ENCODE measurements around the gene MYO7B.

Gene MYO7B

GRCh38 chr2:127611076-127611925 lies 75.8 kb downstream of the MYO7B start:
- DNase-seq: no peak

- no peak for DNase-seq
These were observed 76.8 kb downstream of the MYO7B start for GRCh38 chr2:127612111-127612822.

- no peak for DNase-seq
These were observed 78.8 kb downstream of the MYO7B start for GRCh38 chr2:127614246-127614645.

DNA sequence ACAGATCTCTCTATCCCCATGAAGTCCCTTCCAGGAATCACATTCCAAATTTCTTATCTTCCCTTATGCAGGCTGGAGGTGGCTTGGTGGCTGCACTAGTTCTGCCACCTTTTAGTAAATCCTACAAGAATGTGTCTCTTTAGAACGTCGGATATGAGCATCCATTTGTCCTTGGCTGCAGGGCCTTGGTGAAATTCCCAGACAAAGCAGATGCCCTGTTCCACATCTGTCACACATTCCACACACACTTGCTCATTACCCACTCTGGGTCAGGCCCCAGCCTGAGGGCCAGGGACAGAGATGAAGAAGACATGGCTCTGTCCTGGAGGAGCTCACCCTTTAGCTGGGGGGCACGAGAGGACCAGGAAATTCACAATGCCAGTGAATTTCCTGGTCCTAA lies 79.2 kb downstream of the MYO7B start:
- DNase-seq: no peak

GRCh38 chr2:127615511-127616166 lies 80.2 kb downstream of the MYO7B start:
- DNase-seq: no peak

DNA sequence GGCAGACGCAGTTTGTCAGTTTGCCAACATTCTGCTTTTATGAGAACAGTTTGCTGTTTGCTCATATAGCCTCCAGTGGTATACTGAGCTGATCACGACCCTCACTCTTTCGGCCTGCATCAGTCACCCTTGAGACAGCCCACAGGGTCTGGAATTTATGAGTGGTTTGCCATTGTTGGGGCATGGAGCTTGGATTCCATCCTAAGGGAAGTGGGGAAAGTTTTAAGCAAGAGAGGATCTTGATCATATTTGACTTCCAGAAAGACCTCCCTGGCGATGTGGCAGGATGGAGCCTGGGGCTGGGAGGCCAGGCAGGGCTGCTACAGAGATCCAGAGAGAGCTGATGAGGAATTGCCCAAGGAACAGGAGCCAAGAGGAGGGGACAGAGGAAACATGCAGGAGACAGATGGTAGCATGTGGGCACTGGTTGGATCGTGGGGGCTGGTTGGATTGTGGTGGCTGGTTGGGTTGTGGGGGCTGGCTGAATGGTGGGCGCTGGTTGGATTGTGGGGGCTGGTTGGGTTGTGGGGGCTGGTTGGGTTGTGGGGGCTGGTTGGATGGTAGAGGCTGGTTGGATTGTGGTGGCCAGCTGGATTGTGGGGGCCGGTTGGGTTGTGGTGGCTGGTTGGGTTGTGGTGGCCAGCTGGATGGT lies 83.2 kb downstream of the MYO7B start:
- no peak for DNase-seq

- no peak for DNase-seq
These were observed 83.7 kb downstream of the MYO7B start for GRCh38 chr2:127619203-127619590.

- no peak for DNase-seq
These were observed 84.6 kb downstream of the MYO7B start for GRCh38 chr2:127619877-127620705.

DNA sequence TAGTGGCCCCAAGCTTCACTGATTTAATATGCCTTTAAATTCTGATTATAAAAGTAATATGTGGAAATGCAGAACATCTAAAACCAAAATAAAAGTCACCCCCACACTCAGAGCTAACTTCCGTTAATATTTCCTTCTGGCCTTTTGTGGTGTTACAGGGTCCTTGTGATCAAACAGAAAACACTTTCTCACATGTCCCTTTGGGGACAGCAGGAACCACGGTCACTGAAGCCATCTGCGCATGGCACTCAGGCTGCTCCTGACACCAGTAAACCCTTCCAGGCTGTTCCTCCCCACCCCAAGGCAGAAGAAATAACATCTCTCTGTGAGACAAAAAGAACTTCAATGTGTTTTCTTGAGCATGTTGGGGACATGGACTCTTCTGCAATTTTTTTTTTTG lies 85.4 kb downstream of the MYO7B start:
- no peak for DNase-seq

- DNase-seq: no peak
These were observed 86.5 kb downstream of the MYO7B start for GRCh38 chr2:127621981-127622431.

DNA sequence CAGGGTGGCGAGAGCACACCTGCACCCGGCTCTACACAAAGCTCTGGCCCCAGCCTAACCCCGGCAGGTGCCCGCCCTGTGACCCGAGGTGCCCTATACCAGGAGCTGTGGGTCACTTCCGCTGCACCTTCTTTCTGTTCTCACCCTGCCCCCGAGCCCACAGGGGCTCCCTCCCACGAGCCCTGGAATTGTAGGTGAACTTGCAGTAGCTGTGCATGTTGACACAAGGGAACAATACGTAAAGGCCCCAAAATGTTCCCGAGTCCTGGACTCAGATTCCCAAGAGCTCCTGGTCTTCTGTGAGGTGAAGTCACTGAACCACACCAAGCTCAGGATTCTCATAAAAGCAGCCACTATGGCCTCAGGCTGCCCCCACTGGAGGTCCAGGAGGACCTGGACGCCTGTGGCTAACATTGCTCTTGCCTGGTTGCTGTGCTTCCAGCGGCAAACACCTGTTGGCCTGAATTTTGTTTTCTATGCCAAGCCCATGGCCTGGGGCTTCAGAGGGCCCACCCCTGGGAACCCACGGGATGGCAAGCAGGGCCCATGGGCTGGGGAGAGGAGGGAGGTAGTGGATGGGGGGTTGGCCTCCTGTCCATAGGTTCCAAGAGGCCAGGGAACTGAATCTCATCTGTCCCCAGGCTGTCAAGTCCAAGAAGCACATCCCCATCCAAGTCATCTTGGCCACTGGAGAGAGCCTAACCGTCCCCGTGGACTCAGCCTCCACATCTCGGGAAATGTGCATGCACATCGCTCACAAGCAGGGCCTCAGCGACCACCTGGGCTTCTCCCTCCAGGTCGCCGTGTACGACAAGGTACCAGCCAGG lies 87.3 kb downstream of the MYO7B start:
- DNase-seq: no peak

DNA sequence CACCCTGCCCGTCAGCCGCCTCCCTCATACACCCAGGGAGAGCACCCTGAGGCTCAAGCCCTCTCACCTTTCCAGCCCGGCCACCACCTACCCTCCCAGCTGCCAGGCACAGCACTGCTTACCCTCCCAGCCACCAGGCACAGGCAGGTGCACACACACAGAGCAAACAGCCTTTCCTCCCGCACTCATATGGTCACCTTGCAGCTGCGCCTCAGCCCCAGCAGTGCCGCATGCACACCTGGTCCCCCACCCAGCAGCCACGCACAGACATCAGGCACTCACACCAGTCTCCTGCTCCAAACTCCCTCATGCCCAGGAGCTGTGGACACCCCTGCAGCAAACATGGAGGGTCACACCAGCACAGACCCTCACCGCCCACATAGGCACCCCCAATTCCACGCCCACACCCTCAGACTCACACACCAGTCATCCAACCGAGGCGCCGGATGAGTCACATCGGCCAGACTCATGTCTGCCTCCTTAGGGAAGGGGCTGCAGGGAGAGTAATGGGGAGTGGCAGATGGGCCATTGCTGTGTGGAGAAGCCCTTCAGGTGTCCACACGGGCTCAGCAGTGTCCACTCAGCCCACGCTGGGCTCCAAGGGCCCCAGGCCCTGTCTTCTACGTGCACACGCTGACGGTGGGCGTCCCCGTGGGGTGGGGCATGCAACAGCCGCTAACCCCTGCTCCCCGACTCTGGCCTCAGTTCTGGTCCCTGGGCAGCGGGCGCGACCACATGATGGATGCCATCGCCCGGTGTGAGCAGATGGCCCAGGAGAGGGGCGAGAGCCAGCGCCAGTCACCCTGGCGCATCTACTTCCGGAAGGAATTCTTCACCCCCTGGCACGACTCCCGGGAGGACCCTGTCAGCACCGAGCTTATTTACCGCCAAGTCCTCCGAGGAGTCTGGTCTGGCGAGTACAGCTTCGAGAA lies 88.2 kb downstream of the MYO7B start:
- DNase-seq: no peak

DNA sequence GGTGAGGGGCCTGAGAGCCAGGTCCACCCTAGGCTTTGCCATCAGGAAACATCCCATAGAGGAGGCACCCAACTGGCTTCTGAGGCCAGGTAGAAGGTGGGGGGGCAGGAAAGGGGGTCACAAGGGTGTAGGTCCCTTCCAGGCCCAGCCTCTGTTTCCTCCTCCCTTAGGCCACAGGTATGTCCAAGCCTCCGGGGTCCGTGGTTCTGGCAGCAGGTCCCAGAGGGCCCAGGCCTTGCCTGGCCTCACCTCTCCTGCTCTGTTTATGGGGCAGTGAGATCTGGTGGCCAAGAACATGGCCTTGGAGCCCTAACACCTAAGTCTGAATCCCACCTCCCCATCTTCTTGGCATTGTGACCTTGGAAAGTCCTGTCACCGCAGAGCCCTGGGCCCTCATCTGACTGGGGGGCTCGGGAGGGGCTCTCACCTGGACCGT lies 88.9 kb downstream of the MYO7B start:
- no peak for DNase-seq

DNA sequence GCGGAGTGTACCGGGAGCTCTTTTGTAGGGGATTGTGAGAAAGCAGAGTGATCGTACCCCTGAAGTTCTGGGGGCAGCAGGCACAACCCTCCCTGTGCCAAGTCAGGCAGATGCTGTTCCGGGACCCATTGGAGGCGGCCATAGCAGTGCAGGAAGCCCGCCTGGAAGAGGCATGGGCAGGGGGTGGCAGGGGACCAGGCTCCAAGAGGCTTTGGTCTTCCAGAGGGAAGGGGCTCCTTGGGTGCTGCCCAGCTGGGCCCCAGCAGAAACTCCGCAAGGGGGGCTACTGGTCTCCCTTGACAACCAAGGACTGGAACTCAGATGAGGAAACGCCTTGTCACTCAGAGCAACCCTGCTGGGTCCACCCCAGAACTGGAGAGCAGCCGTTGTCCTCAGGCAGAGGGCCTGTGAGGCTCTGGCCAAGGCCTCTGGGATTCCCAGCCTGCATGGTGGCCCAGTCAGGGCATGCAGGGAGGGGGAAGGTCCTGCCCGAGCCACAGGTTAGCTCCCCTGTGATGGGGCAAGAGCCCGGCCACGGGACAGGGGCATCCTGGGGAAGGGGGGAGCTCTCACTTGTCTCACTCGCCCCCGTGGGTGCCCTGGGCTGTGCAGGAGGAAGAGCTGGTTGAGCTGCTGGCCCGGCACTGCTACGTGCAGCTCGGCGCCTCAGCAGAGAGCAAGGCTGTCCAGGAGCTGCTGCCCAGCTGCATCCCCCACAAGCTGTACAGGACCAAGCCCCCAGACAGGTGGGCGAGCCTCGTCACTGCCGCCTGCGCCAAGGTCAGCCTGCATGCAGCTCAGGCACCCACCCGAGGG lies 89.5 kb downstream of the MYO7B start:
- no peak for DNase-seq

- no peak for DNase-seq
These were observed 90.1 kb downstream of the MYO7B start for GRCh38 chr2:127625572-127625951.

GRCh38 chr2:127626175-127626574 lies 90.7 kb downstream of the MYO7B start:
- DNase-seq: no peak

- no peak for DNase-seq
These were observed 91.6 kb downstream of the MYO7B start for GRCh38 chr2:127626917-127627739.

Data from C1 segment of cervical spinal cord (tissue), 14 donors.